SK-N-SH (cell line): ENCODE data around the gene ELMO2. TPM values are rescaled to one million over a fixed set of nuclear protein-coding genes. Genes with fewer than 3 reads are reported as not detected.

Experiments used
- CTCF ChIA-PET: fragments of 300-600, 350-600 bp; formaldehyde crosslinking; extraction: SDS; loops from one replicate; lab custom pipeline; 2021; lab: Yijun Ruan, JAX
- POLR2A ChIA-PET: fragments of 350-600 bp; sonication (Branson Sonifier 250); formaldehyde crosslinking; extraction: SDS; loops from one replicate; lab custom pipeline; 2020; ENCODE audit warnings: antibody characterized with exemption, inconsistent platforms; lab: Yijun Ruan, JAX
- DNase-seq: peaks from one replicate; pipeline ENCODE4 v3.0.0; 2012
- H2AFZ ChIP-seq: fragments of 200-600 bp; sonication (generic); 2 replicates; pipeline ENCODE4 v1.8.1; 2016; ENCODE audit warnings: antibody characterized with exemption, mild to moderate bottlenecking, low read depth
- H3F3A ChIP-seq: fragments of 200-600 bp; sonication (generic); replicated peaks from 2 replicates; pipeline ENCODE3; 2016; ENCODE audit warnings: antibody characterized with exemption, mild to moderate bottlenecking; ENCODE audit not compliant: insufficient read depth
- H3K27ac ChIP-seq, 2 experiments: fragments of 200-500 bp in 1 of 2; fragments of 200-600 bp in 1 of 2; sonication (Bioruptor generic) in 1 of 2; sonication (generic), shearing (Covaris generic) in 1 of 2; 2 replicates each; pipeline versions ENCODE4 v1.5.1 to v1.6.1; 2014 to 2016; ENCODE audit warnings: low read depth in 2 of 2, inconsistent platforms in 1 of 2, low read length in 1 of 2, mild to moderate bottlenecking in 1 of 2, mixed read lengths in 1 of 2
- H3K27me3 ChIP-seq: fragments of 200-600 bp; sonication (generic), shearing (Covaris generic); 2 replicates; pipeline ENCODE4 v1.6.1; 2016; ENCODE audit warnings: mixed run types; ENCODE audit not compliant: insufficient read depth
- H3K36me3 ChIP-seq, 2 experiments: fragments of 200-500 bp in 1 of 2; fragments of 200-600 bp in 1 of 2; sonication (Bioruptor generic) in 1 of 2; sonication (generic) in 1 of 2; replicated peaks in 1 of 2; 2 replicates each; pipeline versions ENCODE3 to v1.5.1; 2014 to 2016; ENCODE audit warnings: low read length in 1 of 2, mild to moderate bottlenecking in 1 of 2; ENCODE audit not compliant: insufficient read depth in 2 of 2, control insufficient read depth in 1 of 2
- H3K4me1 ChIP-seq, 2 experiments: fragments of 200-500 bp in 1 of 2; fragments of 200-600 bp in 1 of 2; sonication (Bioruptor generic) in 1 of 2; sonication (generic), shearing (Covaris generic) in 1 of 2; 2 replicates each; pipeline versions ENCODE4 v1.5.1 to v1.6.1; 2014 to 2016; ENCODE audit warnings: low read depth in 1 of 2, low read length in 1 of 2, mixed run types in 1 of 2; ENCODE audit not compliant: insufficient read depth in 2 of 2, control insufficient read depth in 1 of 2
- H3K4me2 ChIP-seq: fragments of 200-600 bp; sonication (generic), shearing (Covaris generic); 2 replicates; pipeline ENCODE4 v1.6.1; 2017; ENCODE audit warnings: mixed run types
- H3K4me3 ChIP-seq, 2 experiments: fragments of 200-500 bp in 1 of 2; fragments of 200-600 bp in 1 of 2; sonication (Bioruptor generic) in 1 of 2; sonication (generic), shearing (Covaris generic) in 1 of 2; 2 replicates each; pipeline versions ENCODE4 v1.5.1 to v1.8.1; 2014 to 2016; ENCODE audit warnings: low read depth in 2 of 2, inconsistent platforms in 1 of 2, low read length in 1 of 2, mild to moderate bottlenecking in 1 of 2, mixed read lengths in 1 of 2, moderate library complexity in 1 of 2
- H3K79me2 ChIP-seq: fragments of 200-600 bp; sonication (generic); 2 replicates; pipeline ENCODE4 v1.8.1; 2017; ENCODE audit warnings: mild to moderate bottlenecking; ENCODE audit not compliant: insufficient read depth
- H3K9ac ChIP-seq: fragments of 200-600 bp; sonication (generic); 2 replicates; pipeline ENCODE4 v1.6.1; 2017; ENCODE audit warnings: mixed run types
- H3K9me2 ChIP-seq: fragments of 200-600 bp; sonication (generic); 2 replicates; pipeline ENCODE4 v1.6.1; 2017; ENCODE audit warnings: mixed run types
- H3K9me3 ChIP-seq: fragments of 200-600 bp; sonication (generic); 2 replicates; pipeline ENCODE4 v1.6.1; 2017; ENCODE audit warnings: mixed run types, mild to moderate bottlenecking, moderate library complexity
- H4K20me1 ChIP-seq: fragments of 200-600 bp; sonication (generic); 2 replicates; pipeline ENCODE4 v1.6.1; 2017; ENCODE audit warnings: mild to moderate bottlenecking, mixed run types; ENCODE audit not compliant: insufficient read depth
- CTCF ChIP-seq: fragments of 200-600 bp; sonication (generic); IDR thresholded peaks from 2 replicates; pipeline ENCODE4 v1.6.1; 2017; ENCODE audit warnings: antibody characterized with exemption, mild to moderate bottlenecking, moderate library complexity
- EP300 ChIP-seq, 2 experiments: IDR thresholded peaks; 2 replicates each; pipeline versions ENCODE4 v1.4.0 to v1.6.1; 2012; ENCODE audit warnings: borderline replicate concordance in 1 of 2, low read depth in 1 of 2, low read length in 1 of 2
- FOSL2 ChIP-seq: IDR thresholded peaks from 2 replicates; pipeline ENCODE4 v1.4.0; 2012; ENCODE audit warnings: low read depth, mild to moderate bottlenecking, moderate library complexity, borderline replicate concordance
- MXI1 ChIP-seq: IDR thresholded peaks from 2 replicates; pipeline ENCODE4 v1.6.1; 2012; ENCODE audit warnings: mild to moderate bottlenecking, low read depth, low read length, improper control_type of control experiment
- RFX5 ChIP-seq: IDR thresholded peaks from 2 replicates; pipeline ENCODE4 v1.6.1; 2012; ENCODE audit warnings: mild to moderate bottlenecking, improper control_type of control experiment, low read length
- TCF12 ChIP-seq: IDR thresholded peaks from 2 replicates; pipeline ENCODE4 v1.4.0; 2012
- WGBS: methylation state at CpG from one replicate; pipeline ENCODE4 v1.1.6; 2017; ENCODE audit warnings: low lambda C conversion rate; 5-methylcytosine and 5-hydroxymethylcytosine counted together
- polyA plus RNA-seq, 3 experiments: library from polyadenylated mRNA; depleted of rRNA; stranded (reverse); fragments of >200 nt; gene quantifications; 2 replicates each; pipeline ENCODE4 v1.2.3, GENCODE V29; 2012
- TF ChIP-seq, protein P1 (sequence below): IDR thresholded peaks from 2 replicates; pipeline ENCODE4 v1.4.0; 2012; ENCODE audit warnings: low read depth, borderline replicate concordance
- TF ChIP-seq, protein P2 (sequence below): IDR thresholded peaks from 2 replicates; pipeline ENCODE4 v1.4.0; 2012; ENCODE audit warnings: low read depth, borderline replicate concordance
- TF ChIP-seq, protein P3 (sequence below): fragments of 150-350 bp; IDR thresholded peaks from 2 replicates; pipeline ENCODE4 v1.6.1; 2016; ENCODE audit warnings: mild to moderate bottlenecking, low read depth, low read length
- TF ChIP-seq, protein P4 (sequence below): IDR thresholded peaks from 2 replicates; pipeline ENCODE4 v1.4.0; 2012; ENCODE audit warnings: low read depth

The ELMO2 gene
- polyA plus RNA-seq, 1 of the 3 experiments (the other 2 are of a cell fraction), result 32.1 TPM

DNA sequence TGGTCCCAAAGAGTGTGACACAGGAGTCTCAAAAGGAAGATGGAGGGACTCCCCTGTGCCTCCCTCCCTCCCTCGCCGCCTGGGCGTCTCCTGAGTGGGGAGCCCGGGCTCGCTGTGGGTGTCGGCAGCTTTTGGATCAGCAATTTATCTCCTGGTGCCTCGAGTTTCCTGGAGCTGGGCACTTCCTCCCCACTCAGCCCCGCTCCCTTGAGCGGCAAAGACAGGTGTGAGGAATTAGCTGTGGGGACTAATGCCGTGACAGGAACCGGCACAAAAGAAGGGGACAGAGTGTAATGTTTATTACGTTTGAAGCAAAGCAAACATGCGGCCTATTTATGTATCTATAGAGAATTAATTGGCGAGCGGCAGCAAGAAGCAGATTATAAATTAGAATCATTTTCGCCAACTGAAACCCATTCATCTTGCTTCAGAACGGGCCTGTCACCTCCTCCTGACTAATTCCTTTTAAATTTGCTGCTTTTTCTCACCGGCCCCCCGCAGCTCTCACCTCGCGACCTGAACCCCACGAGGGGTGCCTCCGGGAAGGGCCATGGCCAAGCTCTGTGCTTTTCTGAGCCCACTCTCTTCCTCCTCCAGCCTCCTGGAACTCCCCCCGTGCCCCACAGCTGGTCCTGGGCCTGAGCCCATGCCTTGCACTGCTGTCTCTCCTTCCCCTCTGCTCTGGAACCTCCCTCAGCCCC, 89.3 kb downstream of the ELMO2 start:
- no peaks in the 10 kb centered on the region for H4K20me1 ChIP-seq
- no peak overlapping the region for H2AFZ ChIP-seq
- POLR2A ChIA-PET, result no interaction called here
- TF ChIP-seq RFX5 (no peak), TCF12 (no peak), CTCF (no peak), FOSL2 (no peak), MXI1 (no peak), EP300 (IDR thresholded peaks at IDR 0.05; ENCODE audit: borderline replicate concordance in 1 of 2, low read depth in 1 of 2, low read length in 1 of 2) (no peak)
- TF ChIP-seq, protein P1, sequence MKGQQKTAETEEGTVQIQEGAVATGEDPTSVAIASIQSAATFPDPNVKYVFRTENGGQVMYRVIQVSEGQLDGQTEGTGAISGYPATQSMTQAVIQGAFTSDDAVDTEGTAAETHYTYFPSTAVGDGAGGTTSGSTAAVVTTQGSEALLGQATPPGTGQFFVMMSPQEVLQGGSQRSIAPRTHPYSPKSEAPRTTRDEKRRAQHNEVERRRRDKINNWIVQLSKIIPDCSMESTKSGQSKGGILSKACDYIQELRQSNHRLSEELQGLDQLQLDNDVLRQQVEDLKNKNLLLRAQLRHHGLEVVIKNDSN, result no peak
- TF ChIP-seq, protein P2, sequence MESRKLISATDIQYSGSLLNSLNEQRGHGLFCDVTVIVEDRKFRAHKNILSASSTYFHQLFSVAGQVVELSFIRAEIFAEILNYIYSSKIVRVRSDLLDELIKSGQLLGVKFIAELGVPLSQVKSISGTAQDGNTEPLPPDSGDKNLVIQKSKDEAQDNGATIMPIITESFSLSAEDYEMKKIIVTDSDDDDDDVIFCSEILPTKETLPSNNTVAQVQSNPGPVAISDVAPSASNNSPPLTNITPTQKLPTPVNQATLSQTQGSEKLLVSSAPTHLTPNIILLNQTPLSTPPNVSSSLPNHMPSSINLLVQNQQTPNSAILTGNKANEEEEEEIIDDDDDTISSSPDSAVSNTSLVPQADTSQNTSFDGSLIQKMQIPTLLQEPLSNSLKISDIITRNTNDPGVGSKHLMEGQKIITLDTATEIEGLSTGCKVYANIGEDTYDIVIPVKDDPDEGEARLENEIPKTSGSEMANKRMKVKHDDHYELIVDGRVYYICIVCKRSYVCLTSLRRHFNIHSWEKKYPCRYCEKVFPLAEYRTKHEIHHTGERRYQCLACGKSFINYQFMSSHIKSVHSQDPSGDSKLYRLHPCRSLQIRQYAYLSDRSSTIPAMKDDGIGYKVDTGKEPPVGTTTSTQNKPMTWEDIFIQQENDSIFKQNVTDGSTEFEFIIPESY, result no peak
- TF ChIP-seq, protein P3, sequence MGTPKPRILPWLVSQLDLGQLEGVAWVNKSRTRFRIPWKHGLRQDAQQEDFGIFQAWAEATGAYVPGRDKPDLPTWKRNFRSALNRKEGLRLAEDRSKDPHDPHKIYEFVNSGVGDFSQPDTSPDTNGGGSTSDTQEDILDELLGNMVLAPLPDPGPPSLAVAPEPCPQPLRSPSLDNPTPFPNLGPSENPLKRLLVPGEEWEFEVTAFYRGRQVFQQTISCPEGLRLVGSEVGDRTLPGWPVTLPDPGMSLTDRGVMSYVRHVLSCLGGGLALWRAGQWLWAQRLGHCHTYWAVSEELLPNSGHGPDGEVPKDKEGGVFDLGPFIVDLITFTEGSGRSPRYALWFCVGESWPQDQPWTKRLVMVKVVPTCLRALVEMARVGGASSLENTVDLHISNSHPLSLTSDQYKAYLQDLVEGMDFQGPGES, result no peak
- TF ChIP-seq, protein P4, sequence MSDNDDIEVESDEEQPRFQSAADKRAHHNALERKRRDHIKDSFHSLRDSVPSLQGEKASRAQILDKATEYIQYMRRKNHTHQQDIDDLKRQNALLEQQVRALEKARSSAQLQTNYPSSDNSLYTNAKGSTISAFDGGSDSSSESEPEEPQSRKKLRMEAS, result no peak
- no peak overlapping the region for H3K27ac ChIP-seq
- H3K36me3 ChIP-seq, result no peaks in the 10 kb centered on the region
- CTCF ChIA-PET, result interaction anchor here (1.0 to 6.1 kb wide), 8 partner anchors 9 to 188 kb away, joined by 3 to 35 read pairs (median 6); partner anchors contain the start of gene CDH22
- H3K4me2 ChIP-seq, result no peak overlapping the region
- H3K9me2 ChIP-seq, result no peaks in the 10 kb centered on the region
- H3K4me1 ChIP-seq, result peaks cover 0 to 3% of the 10 kb centered on the region in 2 experiments; a peak in 1 of 4 replicates
- H3F3A ChIP-seq, result no peaks in the 10 kb centered on the region
- no peak for DNase-seq
- no peak overlapping the region for H3K4me3 ChIP-seq
- peaks cover 30% of the 10 kb centered on the region for H3K27me3 ChIP-seq
- H3K9ac ChIP-seq, result no peak overlapping the region
- WGBS, result 65% methylated on average over 24 of the region's 24 CpGs
- no peaks in the 10 kb centered on the region for H3K9me3 ChIP-seq
- H3K79me2 ChIP-seq, result no peaks in the 10 kb centered on the region

Other genes starting within 250 kb of the ELMO2 start
- 0.03 TPM in 1 of 2 replicates, not detected in the other for gene CDH22, start 98.1 kb downstream of the ELMO2 start, polyA plus RNA-seq (2012; rRNA removed)
- gene ZNF334, start 106.9 kb upstream of the ELMO2 start, polyA plus RNA-seq (2012; rRNA removed), result 4.5 and 5.5 TPM in 2 replicates
- gene OCSTAMP, start 144.0 kb upstream of the ELMO2 start, polyA plus RNA-seq (2012; rRNA removed), result not detected in 2 replicates
- 0.10 and 0.21 TPM in 2 replicates for gene SLC13A3, start 244.8 kb upstream of the ELMO2 start, polyA plus RNA-seq (2012; rRNA removed)